ENCODE data around the gene TEX101.

DNA sequence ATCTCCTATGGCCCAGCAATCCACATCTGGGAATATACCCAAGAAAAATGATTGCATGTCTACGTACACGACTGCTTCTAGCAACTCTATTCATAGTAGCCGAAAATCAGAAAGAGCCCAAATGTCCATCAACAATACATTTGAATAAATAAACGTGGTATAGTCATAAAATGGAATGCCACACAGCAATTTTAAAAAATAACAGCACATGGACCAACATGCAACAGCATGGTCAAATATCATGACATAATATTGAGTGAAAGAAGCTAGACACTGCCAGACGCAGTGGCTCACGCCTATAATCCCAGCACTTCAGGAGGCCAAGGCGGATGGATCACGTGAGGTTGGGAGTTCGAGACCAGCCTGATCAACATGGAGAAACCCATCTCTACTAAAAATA lies 16.3 kb downstream of the TEX101 start:
- TF ChIP-seq ZNF112 (tag by site-specific recombination; IDR thresholded peaks at IDR 0.05) (no peak), ZNF138 (tag by site-specific recombination; IDR thresholded peaks at IDR 0.05; ENCODE audit: borderline replicate concordance) (no peak), GLI4 (tag by site-specific recombination; IDR thresholded peaks at IDR 0.05) (no peak), REST (tag by site-specific recombination; IDR thresholded peaks at IDR 0.05) (no peak), ZNF423 (tag by site-specific recombination; IDR thresholded peaks at IDR 0.05) (no peak), ZNF391 (tag by site-specific recombination; IDR thresholded peaks at IDR 0.05; ENCODE audit: borderline replicate concordance, low read depth) (no peak), HOXA7 (CRISPR knock-in tag; IDR thresholded peaks at IDR 0.05; ENCODE audit: borderline replicate concordance) (no peak), TCF7L2 (IDR thresholded peaks at IDR 0.05; ENCODE audit: borderline replicate concordance, low read depth, low read length) (no peak), ZNF747 (tag by site-specific recombination; IDR thresholded peaks at IDR 0.05) (no peak), ELK4 (IDR thresholded peaks at IDR 0.05; ENCODE audit: borderline replicate concordance, low read depth, low read length) (no peak), FEZF1 (tag by site-specific recombination; IDR thresholded peaks at IDR 0.05) (no peak)
- TF ChIP-seq, protein P1, sequence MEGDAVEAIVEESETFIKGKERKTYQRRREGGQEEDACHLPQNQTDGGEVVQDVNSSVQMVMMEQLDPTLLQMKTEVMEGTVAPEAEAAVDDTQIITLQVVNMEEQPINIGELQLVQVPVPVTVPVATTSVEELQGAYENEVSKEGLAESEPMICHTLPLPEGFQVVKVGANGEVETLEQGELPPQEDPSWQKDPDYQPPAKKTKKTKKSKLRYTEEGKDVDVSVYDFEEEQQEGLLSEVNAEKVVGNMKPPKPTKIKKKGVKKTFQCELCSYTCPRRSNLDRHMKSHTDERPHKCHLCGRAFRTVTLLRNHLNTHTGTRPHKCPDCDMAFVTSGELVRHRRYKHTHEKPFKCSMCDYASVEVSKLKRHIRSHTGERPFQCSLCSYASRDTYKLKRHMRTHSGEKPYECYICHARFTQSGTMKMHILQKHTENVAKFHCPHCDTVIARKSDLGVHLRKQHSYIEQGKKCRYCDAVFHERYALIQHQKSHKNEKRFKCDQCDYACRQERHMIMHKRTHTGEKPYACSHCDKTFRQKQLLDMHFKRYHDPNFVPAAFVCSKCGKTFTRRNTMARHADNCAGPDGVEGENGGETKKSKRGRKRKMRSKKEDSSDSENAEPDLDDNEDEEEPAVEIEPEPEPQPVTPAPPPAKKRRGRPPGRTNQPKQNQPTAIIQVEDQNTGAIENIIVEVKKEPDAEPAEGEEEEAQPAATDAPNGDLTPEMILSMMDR (tag by site-specific recombination; IDR thresholded peaks at IDR 0.05): no peak

Data from HEK293 (cell line).